HG02943 (cell line): ENCODE results near the gene NEDD4L.
"Not testable (repeated sequence)": the region's sequence is repeated elsewhere in the genome, so short reads cannot be mapped to it uniquely, and the experiment has no call there.

Experiments
- ATAC-seq: cut with Tn5 transposase; IDR thresholded peaks from one replicate; pipeline ENCODE4 v1.9.1; 2021; ENCODE audit warnings: mild to moderate bottlenecking, low read depth, moderate library complexity; ENCODE audit not compliant: unreplicated experiment

The NEDD4L gene

DNA sequence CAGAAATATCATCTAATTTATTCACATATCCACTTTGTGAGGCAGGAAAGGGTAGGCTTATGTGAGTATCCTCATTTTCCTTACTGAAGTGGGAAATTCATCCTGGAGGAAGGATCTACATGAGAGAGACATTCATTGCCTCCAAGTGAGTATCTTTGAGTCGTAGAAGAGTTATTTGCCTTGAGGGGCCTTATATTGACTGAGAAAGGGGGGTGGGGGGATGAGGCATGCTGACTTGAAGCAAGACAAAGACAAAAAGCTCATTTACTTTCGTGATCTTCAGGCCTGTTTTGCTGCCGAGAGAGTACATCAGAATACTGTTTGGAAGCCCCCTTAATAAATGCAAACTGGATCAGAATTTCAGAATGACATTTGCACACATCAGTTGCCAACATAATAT lies 17.6 kb upstream of the NEDD4L start:
- no peak for ATAC-seq

DNA sequence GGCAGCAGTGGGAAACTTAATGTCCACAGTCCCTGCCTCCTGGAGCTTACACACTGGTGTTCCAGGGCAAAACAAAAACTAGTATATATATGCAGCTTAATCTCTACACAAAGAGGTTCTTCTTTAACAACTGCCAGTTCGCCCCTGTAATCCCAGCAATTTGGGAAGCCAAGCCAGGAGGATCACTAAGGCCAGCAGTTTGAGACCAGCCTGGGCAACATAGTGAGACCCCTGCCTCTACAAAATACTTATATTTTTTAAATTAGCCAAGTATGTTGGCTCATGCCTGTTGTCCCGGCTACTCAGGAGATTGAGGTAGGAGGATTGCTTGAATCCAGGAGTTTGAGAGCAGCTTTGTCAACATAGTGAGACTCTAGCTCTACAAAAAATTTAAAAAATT lies 17.2 kb upstream of the NEDD4L start:
- ATAC-seq = no peak

DNA sequence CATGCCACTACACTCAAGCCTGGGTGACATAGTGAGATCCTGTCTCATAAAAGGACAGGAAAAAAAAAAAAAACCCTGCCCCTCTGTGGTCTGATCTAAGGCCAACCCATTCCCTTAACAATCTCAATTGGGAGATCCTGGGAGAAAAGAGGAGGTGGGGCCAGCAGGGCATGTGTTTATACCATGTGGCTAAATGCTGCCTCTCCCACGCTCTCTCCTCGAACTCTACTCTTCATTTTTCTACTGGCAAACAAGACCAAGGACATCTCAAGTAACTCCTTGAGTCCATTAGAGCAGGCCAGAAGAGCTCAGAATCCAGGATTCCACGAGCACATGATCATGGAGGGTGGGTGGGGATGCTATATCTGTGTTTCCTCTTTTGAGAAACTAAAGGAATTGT lies 16.7 kb upstream of the NEDD4L start:
- ATAC-seq = no peak

DNA sequence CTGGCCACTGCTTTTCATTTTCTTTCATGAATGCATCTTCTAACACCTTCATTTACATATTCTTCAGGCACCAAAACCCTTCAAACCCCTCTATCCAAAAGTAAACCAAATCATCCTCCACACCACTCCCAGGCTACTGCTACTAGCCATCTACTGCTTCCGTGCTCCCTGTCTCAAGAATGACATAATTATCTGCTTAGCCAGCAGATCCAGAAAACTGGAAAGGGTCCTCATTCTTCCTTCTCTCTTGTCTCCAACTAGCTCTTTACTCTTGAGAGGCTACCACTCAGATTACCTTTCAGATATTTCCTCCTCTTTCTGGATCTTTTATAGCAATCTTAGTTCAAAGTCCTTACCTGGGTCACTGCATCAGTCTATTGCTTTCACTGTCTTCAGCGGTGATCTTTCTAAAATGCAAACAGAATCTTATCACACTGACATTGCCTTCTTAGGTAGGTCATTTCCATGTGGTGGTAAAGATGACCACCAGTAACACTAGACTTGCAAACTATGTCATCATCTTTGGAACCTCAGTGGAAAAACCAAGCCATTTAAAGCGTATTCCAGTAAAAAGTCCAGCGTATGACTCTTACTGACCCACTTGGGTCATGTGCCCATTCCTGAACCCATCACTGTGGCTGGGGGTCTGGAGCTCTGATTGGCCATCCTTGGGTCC lies 15.8 kb upstream of the NEDD4L start:
- no peak for ATAC-seq

DNA sequence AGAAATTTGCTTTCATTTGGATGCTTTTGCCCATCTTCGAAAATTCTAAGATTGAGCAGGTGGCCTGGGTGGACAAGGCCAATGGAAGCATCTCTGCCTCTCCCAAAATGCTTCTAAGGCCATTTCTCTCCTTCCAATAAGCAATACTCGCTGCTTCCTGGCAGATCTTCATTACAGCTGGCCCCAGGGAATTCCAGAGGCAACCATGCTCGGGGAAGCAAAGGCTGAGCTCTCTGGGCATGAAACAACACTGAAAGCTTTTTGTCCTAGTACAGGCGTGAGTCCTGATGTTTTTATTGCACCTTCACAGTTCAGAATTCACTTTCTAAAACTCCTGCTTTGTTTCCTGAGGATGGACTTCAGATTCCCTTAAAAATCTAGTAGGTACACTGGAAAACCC lies 11.8 kb upstream of the NEDD4L start:
- ATAC-seq = no peak

DNA sequence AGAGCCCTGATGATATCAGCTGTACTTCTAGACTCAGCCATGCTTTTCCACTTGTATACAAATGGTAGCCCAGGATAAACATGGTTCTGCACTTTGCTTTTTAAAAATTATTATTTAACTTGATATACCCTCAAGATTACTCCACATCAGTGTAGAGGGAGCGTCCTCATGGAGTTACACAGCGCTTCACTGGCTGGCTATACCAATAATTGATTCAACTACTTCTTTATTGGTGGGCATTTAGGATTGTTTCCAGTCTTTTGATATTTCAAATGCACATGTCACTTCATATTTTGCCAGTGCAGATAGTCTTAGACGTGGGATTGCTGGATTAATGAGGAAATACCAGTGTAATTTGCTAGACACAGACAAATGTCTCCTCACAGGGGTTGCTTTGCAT lies 10.8 kb upstream of the NEDD4L start:
- no peak for ATAC-seq

DNA sequence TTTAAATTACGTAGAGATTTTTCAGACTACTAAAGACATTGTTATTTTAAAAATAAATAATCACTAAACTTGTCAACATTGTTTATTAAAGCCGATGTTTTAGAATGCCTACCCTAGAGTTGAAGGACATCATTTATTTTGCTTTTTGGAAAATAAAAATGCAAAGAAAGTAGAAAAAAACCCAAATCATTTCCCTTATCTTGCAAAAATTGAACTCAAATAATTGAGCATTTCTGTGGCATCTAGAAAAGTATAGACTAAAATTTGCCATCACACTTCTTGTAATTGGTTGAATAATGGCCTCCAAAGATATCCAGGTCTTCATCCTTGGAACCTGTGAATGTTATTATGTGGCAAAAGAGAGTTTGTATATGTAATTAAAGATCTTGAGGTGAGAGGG lies 9.7 kb upstream of the NEDD4L start:
- ATAC-seq = no peak

DNA sequence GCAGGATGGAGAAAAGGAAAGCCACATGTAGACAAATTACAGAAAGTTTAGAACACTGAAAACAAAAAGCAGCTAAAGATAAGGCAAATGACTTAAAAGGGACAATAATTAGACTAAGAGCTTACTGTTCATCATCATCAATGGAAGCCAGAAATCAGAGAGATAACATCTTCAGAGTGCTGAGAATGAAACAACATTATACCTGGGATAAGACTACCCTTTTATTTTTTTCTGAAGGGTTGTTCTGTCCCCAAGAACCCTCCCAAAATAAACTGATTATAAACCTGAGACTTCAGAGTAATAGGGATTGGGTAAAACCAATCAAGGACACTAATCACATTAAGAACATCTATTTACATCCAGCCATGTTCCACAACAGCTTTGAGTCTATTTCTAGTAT lies 6.9 kb upstream of the NEDD4L start:
- no peak for ATAC-seq

DNA sequence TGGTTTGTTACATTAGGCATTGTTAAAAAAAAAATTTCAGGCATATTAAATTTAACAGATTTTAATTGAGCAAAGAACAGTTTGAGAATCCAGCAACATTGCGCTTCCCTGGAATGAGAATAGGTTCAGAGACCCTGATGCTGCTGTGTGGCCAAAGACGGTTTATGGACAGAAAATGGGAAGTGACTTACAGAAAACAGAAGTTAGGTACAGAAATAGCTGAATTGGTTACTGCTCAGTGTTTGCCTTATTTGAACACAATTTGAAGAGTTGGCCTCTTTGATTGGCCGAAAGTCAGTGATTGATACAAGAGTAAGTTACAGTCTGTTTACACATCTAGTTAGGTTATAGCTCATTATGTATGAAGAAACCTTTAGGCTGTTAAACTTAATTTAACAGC lies 6.0 kb upstream of the NEDD4L start:
- ATAC-seq = no peak

DNA sequence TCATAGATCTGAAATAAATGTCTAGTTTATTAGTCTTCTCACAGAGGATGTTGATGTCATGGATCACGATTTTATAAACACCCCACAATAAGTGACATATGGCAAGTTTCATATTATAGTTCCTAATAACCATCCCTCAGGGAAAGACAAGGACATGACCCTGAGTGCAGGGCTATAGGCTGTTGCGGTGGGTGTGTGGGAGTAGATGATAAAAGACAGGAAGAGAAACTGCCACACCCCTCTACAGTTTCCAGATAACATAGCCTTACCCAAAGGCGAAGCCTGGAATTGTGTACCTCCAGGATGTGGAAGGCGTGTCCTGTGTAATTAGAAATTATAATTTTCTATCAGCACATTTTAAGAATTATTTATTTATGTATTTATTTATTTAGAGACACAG lies 2.4 kb upstream of the NEDD4L start:
- no peak for ATAC-seq

DNA sequence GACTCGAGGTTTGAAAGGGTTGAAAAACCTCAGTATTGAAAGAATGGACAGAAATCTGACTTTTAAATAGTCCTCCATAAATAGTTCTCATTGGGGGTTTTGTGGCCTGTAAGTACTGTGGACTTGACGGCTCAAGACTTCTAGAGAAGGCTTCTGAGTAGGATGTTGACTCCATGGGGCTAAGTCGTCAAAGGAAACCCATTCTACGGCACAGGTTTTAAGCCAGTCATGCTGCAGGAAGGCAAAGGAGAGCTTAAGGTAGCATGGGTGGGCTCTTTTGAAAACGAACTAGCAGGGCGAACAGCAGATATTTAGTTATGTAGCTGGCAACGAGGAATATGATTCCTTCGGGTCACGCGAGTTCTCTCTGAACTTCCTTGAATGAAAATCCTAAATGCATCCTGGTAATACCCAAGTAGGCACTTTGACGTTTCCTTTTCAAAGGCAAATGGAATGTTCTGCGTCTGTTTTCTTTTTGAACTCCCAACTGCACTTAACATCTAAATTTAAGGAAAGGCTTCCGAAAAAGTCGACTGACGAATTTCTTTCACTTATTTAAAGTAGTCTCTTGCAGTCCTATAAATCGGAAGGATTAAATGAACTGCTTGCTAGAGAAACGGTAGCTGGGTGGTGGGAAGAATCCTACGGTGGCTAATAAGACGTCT lies 1.1 kb upstream of the NEDD4L start:
- no peak for ATAC-seq

DNA sequence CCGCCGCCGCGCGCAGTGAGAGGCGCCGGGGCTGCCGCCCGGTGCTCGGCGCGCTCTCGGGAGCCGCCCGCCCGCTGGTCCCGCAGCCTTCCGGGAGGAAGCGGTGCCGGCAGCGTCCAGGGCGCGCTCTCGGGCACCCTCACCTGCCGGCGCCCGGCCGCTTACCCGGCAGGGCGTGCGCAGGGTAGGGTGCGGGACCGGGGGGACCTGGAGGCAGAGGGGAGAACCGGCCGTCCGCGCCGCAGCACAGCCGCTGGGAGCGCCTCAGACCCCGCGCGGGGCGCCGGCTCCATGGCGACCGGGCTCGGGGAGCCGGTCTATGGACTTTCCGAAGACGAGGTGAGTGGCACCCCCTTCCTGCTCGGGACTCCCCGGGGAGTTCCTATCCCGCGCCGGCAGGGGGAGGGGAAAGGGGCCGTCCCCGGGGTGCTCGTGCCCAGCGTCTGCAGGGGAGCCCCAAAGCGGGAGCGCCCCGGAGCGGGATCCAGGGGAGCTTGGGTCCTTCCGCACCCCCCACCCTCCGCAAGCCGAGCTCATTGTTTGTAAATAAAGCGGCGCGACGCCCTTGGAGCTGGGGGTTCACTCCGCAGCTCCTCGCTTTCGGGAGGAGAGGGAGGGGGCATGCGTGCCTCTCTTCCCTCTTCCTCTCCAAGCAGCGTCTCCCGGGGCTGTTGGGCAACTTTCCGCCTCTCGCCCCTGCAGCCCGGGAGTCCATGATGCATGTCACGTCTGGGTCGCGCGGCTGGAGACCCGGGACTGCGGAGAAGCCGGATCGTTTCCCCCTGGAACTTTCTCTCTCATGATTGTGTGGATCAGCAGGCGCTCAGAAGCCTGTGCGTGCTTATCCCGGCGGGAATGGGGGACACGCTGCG lies 580 bp downstream of the NEDD4L start:
- peak; percentile 41 for ATAC-seq

DNA sequence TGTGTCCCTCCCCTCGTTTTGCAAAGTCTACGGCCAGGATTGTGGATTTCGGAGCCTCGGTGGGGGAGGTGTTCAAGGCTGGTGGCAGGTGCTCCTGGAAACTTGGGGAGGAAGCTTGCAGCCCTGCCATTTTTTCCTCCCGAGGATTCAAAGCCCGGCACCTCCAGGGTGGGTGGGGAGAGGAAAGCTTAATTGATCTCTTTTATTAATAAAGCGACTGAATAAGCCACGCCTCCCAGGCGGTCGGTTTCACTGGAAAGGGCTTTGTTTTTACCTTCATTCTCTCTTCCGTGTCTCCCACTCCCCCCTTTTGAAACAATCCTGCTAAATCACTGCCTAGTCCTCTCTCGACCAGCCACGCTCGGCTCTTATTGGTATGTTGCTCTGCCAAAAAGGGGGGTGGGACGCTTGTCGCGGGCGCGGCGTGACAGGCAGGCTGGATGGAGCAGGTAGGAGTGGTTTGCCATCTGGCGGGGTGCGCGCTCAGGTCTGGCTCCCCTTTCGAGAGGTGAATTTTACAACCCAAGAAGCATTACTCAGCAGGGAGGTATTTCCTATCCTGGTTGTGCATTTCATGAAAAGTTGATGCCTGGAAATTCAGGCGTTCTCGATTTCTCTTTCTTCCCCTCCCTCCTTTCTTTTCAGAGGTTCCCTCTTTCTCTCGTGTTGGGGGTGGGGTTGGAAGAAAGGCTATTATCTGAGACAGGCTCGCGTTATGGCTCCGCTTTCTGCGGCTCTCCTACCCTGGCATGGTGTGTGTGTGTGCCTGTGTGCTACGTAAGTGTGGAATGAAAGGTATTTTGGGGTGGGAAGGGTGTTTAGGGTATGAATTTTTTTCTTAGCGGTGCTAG lies 1.4 kb downstream of the NEDD4L start:
- ATAC-seq = no peak

DNA sequence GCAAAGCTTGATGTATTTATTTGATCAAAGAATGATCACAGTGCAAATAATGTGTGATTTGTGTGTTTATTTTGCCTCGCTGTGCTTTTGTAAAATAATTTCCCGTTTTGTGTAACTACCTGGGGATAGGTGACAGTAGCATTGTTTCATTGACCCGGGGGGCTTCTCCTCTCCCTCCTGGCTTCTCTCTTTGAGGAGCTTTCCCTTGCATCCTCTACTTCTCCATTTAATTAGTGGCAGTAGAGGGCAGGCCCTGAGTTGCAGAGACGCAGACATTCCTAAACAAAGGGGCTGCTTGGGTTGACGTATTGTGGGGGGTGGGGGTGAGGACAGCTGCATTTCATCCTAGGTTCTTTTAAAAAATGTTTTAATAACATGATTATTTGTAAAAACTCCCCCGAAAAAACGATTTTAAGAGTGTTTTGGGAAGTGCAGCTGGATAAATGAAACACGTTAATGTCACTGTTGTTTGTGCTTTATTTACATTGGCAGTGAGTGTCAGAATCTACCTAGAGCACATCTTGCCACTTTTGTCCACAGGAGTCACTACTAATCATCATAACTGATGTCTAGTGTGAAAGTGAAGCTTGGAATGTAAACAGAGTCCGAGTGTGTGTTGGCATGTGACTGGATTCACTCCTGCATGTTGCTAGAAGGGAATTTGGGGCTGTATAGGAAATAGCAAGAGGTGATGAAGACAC lies 2.2 kb downstream of the NEDD4L start:
- ATAC-seq = no peak

DNA sequence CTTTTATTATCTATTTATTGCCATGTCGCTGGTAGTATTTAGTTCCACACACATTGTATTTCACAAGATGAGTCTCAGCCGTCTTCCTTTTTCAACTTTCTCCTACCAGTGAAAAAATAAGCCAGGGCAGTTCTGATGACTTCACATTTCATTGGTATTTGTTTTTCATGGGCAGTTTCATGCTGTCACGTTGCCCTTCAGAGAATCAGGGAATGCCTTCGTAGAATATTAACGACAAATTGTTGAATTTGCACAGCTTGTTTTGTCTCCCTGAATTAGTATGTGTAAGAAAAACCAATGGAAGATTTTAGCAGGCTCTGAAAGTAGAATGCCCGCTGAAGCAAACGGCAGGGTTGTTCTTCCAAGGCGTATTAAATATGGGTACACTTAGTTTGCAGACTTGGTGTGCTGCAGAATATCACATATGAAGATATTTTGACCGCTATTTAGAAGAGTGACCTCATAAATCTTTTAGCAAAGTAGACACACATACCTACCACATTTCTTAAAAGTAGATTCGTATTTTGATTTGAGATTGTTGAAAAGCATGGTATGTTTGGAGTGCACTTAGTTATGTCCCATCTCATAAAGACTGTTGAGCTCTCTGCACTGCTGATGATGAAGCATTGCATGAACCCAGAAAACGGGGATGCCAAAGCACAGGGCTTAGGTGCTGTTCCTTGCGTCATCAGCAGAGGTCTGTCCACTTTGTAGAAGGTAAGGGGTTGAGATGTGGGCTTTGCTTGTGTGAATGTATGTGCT lies 2.9 kb downstream of the NEDD4L start:
- no peak for ATAC-seq

DNA sequence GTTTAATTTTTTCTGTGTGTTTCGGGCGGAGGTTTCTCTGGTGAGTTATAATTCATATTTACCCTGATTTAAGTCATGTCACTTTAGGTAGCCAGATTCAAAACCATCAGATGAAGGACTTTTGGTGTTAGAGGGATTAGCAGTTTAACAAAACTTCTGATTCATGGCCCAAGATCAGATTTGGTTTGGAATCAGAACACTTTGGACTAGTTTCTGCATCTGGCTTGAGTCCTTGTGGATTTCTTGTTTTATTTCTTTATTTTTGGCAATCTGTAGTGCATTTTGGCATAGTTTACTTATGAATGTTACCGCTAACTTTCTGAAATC lies 3.5 kb downstream of the NEDD4L start:
- ATAC-seq = no peak

DNA sequence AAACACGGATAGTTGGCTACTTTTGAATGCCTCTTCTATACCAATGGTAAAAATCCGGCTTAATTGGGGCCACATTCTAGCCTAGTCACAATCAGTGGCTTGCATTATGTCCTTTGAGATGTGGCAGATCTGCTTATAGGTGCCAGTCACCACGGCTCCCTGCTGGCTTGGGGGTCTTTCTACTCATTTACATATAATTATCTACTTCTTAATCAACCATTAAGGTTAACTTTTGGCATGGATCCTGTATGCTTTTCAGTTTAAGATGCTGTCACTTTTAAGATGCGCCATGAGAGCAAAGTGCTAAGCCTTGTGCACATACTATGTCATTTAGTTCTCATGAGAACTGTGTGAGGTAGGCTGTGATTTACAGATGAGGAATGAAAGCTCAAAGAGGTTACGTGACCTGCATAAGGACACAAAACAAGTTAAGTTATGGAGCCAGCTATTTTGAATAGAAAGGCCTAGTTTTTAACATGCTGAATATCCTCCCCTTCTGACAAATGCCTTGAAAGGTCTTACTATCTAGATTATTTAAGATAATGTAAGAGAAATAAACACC lies 4.1 kb downstream of the NEDD4L start:
- no peak for ATAC-seq

DNA sequence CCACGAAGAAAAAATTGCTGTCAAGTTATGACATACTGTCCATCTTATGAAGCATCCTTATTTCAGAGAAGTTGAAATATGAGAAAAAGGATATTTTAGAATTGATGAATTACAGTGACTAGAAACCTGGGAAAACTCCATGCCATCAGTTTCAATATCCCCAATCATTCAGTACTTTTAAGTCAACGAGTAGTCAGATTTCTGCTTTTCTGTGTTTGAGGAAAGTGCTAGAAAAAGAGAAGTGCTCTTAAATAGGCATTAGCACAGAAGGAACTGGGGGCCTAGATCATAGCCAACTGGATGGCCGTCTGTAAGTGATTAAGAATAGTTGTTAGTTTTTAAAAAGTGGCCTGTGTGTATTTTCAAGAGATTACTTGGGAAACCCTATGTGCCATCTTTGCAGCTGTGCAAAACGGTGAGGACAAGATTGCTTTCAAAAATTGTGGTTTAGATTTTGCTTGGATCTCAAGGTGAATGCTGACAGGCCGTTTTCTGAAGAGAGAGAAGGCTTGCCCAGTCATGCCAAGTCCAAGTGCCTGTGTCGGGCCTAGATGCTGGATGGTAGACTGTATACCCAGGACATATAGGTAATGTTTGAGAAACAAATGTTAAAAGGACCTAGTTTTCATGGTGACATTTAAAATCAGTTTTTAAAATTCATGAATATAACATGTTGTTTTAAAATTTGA lies 5.1 kb downstream of the NEDD4L start:
- no peak for ATAC-seq

DNA sequence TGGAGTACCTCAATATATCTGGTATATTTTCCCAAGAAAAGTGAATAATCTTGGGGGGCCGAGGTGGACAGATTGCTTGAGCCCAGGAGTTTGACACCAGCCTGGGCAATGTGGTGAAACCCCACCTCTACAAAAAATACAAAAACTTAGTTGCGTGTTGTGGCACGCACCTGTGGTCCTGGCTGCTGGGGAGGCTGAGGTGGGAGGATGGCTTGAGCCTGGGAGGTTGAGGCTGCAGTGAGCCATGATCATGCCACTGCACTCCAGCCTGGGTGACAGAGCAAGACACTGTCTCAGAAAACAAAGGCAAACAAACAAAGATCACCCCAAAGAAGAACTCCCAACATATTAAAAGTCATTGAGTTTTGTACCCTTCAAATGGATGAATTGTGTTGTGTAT lies 6.9 kb downstream of the NEDD4L start:
- ATAC-seq = not testable (repeated sequence)
